ENCODE data around the gene RBMS2. TPM values are rescaled to one million over a fixed set of nuclear protein-coding genes. Genes with fewer than 3 reads are reported as not detected.

RBMS2 gene
- total and polyA plus RNA-seq, 2 experiments from 2014 or later: 11.4 to 13.1 TPM

DNA sequence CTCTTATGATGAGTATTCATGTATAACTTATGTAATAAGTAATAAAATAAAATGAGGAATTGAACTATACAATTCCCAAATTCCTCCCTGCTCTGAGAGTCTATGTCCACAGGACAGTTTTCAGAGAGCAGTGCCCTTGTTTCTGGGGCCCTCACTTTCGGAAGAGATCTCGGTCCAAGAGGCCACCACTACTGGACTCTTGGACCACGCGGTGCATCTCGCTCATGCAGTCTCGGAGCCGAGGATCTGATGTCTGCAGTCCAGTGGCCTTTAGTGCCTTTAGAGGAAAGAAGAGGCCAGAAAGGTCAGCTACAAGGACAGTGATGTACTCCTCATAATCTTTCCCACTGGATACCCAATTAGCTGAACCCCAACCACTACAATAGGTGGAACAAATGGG, 42.0 kb upstream of the RBMS2 start:
- DNase-seq (ENCODE audit: low read depth in 1 of 2, low spot score in 1 of 2): no peak
- no peaks in the 10 kb centered on the region for H3K4me1 ChIP-seq (ENCODE audit: low read depth)
- TF ChIP-seq, protein P1, sequence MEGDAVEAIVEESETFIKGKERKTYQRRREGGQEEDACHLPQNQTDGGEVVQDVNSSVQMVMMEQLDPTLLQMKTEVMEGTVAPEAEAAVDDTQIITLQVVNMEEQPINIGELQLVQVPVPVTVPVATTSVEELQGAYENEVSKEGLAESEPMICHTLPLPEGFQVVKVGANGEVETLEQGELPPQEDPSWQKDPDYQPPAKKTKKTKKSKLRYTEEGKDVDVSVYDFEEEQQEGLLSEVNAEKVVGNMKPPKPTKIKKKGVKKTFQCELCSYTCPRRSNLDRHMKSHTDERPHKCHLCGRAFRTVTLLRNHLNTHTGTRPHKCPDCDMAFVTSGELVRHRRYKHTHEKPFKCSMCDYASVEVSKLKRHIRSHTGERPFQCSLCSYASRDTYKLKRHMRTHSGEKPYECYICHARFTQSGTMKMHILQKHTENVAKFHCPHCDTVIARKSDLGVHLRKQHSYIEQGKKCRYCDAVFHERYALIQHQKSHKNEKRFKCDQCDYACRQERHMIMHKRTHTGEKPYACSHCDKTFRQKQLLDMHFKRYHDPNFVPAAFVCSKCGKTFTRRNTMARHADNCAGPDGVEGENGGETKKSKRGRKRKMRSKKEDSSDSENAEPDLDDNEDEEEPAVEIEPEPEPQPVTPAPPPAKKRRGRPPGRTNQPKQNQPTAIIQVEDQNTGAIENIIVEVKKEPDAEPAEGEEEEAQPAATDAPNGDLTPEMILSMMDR (IDR thresholded peaks at IDR 0.05; ENCODE audit: low read depth, low read length): no peak
- H3K27me3 ChIP-seq: no peaks in the 10 kb centered on the region
- H3K36me3 ChIP-seq: no peaks in the 10 kb centered on the region
- no peak overlapping the region for H3K27ac ChIP-seq
- no peaks in the 10 kb centered on the region for H3K9me3 ChIP-seq (ENCODE audit: low read depth)
- no peak overlapping the region for H3K4me3 ChIP-seq

DNA sequence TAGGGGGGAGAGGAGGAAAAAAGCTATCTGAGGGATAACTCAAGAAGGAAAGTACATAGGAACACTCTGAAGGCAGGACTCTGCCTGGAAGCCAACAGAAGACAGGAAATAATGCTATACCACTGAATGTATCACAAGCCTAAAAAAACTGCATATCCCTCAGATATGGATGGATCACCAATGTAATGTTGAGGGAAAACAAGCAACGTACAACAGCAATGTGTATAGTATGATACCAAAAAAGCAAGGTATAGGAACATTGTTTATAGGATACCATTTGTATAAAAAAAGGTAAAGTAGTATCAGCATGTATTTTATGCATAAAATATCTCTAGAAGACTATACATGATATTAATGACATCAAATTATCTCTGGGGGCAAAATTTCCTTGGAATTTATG, 37.1 kb upstream of the RBMS2 start:
- Histone ChIP-seq H3K27ac (no peak overlapping the region), H3K36me3 (no peaks in the 10 kb centered on the region), H3K4me3 (no peak overlapping the region), H3K9me3 (ENCODE audit: low read depth) (no peaks in the 10 kb centered on the region), H3K27me3 (peaks cover 39% of the 10 kb centered on the region), H3K4me1 (ENCODE audit: low read depth) (no peaks in the 10 kb centered on the region)
- TF ChIP-seq, protein P1 (IDR thresholded peaks at IDR 0.05; ENCODE audit: low read depth, low read length): no peak
- no peak for DNase-seq (ENCODE audit: low read depth in 1 of 2, low spot score in 1 of 2)

DNA sequence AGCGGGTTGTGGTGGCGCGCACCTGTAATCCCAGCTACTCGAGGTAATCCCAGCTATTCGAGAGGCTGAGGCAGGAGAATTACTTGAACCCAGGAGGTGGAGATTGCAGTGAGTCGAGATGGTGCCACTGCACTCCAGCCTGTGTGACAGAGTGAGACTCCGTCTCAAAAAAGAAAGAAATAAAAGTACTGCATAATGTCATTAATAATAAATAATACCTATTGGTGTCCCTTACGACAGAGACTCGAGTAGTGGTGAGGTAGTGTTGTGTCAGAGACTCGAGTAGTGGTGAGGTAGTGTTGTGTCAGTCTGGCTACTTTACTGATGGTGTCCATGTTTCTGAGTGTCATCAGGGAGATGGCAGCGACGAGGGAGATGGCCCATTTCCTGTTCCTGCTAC, 34.9 kb upstream of the RBMS2 start:
- Histone ChIP-seq H3K27me3 (peaks cover 53% of the 10 kb centered on the region), H3K36me3 (no peaks in the 10 kb centered on the region), H3K9me3 (ENCODE audit: low read depth) (no peaks in the 10 kb centered on the region), H3K4me3 (no peak overlapping the region), H3K27ac (no peak overlapping the region), H3K4me1 (ENCODE audit: low read depth) (no peaks in the 10 kb centered on the region)
- DNase-seq (ENCODE audit: low read depth in 1 of 2, low spot score in 1 of 2): no peak
- TF ChIP-seq, protein P1 (IDR thresholded peaks at IDR 0.05; ENCODE audit: low read depth, low read length): no peak

DNA sequence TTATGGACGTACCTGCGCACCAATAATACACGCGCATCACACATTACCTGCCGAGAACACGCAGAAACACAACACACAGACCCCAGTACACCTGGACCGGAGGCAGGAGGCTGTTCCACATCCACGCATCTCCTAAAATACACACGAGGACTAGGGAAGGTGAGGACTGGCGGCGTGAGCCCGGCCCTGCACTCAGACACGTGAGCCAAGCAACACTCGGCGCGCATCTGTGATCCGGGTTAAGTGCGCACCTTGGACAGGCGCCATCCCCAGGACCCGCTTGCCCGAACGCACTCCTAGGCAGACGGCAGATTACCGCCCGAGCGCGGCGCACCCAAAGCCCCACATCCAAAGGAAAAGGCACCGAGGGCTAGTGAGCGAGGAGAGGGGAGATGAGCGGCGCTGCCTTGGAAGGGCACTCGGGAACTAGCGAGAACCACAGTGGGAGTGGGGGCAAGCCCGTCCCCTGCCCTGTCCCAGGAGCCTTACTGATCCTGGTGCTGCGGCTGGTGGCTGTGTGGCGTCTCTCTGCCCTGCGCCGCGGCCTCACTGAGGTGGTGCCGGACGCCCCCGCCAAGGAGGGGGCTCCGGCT, 34.1 kb upstream of the RBMS2 start:
- DNase-seq (ENCODE audit: low read depth in 1 of 2, low spot score in 1 of 2): peak in 1 of 2 donors; percentile 65
- no peak overlapping the region for H3K27ac ChIP-seq

DNA sequence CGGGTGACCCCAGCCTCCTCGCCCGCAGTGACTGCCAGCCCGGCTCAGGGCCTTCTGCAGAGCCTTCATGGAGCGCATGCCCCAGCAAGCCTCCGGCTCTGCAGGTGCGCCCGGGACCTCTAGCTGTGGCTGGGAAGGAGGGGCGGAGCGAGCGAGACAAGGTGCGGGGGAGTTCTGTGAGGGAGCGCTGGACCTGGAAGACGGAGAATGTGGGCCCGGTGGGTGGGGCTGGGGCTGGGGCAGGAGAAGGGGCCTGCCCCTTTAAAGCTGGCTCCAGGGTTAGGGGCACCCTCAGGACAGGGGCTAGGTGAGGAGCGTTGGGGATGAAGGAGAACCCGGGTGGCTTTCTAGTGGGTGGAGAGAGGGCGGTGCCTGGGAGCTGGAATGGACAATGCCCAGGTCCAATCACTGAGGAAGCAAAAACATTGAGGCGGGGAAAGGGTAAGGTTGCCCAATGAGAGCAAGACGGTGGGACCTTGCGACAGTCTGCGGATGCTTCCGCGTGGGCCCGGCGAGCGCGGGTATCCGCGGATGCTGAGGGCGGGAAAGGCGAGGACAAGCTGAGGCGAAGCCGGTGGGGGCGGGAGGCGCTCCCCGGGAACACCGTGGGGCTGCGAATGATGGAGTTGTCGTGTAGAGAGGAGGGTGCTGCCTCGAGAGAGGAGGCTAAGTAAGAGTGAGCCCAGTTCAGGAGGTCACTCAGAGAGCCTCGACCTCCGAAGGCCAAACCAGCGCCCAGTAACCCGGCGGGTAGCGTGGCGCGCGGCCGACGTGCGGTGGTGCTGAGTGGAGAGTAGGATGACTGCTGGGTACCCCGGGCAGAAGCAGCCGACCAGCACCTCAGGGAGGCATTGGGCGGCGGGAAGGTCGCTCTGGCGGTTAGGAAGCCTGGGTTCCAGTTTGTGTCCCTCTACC, 33.3 kb upstream of the RBMS2 start, which contains the start of gene GLS2:
GLS2 (minus strand) TSS at position 121 of the 915 bp plus-strand sequence; CDS start at position 78, 43 bp downstream.
- Histone ChIP-seq H3K9me3 (ENCODE audit: low read depth) (no peaks in the 10 kb centered on the region), H3K27me3 (peaks cover 53% of the 10 kb centered on the region), H3K36me3 (no peaks in the 10 kb centered on the region), H3K27ac (no peak within 1 kb of the TSS), H3K4me1 (ENCODE audit: low read depth) (no peaks in the 10 kb centered on the region), H3K4me3 (peak within 1 kb of the TSS; percentile 44)
- DNase-seq (ENCODE audit: low read depth in 1 of 2, low spot score in 1 of 2): peak; percentile 80
- TF ChIP-seq, protein P1 (IDR thresholded peaks at IDR 0.05; ENCODE audit: low read depth, low read length): no peak

More for the DNA sequence above, 34.1 kb upstream of the RBMS2 start:
- H3K4me3 ChIP-seq: peak overlapping the region; percentile 44
- no peaks in the 10 kb centered on the region for H3K4me1 ChIP-seq (ENCODE audit: low read depth)
- no peaks in the 10 kb centered on the region for H3K9me3 ChIP-seq (ENCODE audit: low read depth)
- peaks cover 53% of the 10 kb centered on the region for H3K27me3 ChIP-seq
- TF ChIP-seq, protein P1 (IDR thresholded peaks at IDR 0.05; ENCODE audit: low read depth, low read length): no peak
- H3K36me3 ChIP-seq: no peaks in the 10 kb centered on the region
